ENCODE data around the gene LDAH. TPM values are rescaled to one million over a fixed set of nuclear protein-coding genes. Genes with fewer than 3 reads are reported as not detected.

LDAH gene
- total RNA-seq, 1 donor from 2014 or later: 43.6 TPM

GRCh38 chr2:20682167-20682920, 140.6 kb downstream of the LDAH start:
- DNase-seq (ENCODE audit: low spot score): peak; percentile 26

- DNase-seq (ENCODE audit: low spot score): no peak
These were observed 142.0 kb downstream of the LDAH start for GRCh38 chr2:20680744-20681375.

DNA sequence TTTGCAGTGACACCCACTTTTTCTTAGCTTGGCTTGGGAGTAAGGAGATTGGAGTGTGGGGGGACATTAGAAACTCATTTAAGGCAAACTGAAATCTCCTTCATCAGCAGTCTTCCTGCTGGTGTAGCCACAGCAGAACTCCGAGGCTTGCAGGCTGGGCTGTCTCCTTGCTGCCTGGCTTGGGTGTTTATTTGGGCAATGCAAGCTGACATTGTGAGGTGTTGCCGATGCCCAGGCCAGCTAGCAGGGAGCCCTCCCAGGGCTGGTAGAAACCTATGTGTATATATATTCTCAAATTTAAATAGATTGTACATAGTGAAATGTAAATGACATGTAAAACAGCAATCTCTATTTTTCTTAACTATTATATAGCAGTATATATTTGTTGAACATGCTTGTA, 144.1 kb downstream of the LDAH start:
- DNase-seq (ENCODE audit: low spot score): no peak

DNA sequence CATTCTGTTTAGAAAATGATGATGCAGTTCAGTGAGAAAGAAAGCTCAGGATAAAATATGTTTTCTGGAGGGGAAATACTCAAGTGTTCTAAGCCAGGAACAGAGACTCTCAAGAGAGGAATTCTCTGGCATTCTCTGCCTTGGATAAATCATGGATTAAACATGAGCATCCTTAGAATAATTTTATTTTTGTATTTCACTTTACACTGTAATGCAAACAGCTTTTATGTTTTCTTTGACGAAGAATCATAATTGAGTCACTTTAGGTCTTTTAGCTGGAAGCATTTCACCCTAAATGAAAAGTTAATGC, 144.9 kb downstream of the LDAH start:
- no peak for DNase-seq (ENCODE audit: low spot score)

DNA sequence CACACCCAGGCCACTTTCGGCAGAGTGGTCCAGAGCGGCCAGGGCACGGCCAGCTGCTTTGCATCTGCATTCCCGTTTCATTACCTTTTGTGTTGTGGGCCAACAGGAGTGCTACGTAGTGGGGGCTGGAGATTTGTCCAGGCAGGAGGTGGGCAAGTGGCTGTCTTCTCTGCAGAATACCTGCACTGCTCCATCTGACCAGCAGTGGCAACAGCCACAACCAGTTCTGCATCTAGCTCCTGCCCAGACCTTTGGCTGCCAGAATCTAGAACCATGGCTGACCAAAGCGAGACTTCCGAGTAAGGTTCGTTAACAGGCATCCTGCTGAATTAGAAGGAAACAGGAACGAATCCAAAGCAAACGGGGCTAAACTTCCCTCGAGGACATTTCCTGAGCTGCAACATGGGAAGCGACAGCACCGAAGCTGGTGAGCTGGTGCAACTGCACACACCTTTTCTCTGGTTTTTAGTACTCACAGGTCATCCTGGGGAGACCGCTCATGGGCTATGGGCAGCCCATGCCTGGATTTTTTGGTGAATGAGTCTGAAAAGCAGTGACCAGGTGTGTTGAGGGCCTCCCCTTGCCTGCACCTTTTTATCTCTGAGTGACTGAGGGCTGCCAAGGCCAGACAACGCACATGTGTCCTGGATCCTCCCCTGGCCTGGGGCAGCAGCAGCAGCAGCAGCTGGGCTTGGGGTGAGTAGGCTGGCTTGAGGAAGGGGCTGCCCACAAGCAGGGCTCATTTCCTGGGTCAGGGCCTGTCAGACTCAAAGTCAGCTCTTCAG, 145.4 kb downstream of the LDAH start:
- DNase-seq (ENCODE audit: low spot score): no peak

- no peak for DNase-seq (ENCODE audit: low spot score)
These were observed 146.3 kb downstream of the LDAH start for GRCh38 chr2:20676353-20677215.

DNA sequence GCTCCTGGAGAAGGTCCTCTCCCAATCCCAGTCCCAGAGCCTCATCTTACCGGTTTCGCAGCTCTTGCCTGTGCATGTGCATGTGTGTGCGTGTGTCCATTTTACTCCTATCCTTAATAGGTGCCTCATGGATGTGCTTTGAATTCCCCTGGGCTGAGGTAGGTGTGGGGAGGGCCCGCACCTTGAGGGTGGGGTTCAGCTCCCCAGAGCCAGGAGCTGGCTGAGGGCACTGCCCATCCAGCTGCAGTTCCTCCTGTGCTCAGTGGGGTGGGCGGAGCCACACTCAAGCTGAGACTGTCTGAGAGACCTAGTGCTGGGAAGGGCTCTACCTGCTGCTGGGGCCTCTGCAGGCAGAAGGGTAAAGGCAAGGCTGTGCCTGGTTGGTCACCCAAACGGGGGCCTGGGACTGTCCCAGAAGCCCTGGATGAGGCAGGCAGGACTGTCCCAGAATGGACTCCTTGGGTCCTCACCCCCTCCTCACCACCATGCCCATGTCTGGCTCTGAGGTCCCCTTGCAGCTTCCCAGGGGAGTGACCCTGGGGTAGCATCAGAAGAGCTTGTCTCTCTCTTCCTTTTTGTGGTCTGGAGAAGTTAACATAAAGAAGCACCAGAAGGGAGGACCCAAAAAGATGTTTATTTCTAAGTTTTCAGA, 147.1 kb downstream of the LDAH start:
- no peak for DNase-seq (ENCODE audit: low spot score)

GRCh38 chr2:20674974-20675679, 147.8 kb downstream of the LDAH start:
- peak; percentile 80 for DNase-seq (ENCODE audit: low spot score)

GRCh38 chr2:20674309-20674965, 148.5 kb downstream of the LDAH start:
- DNase-seq (ENCODE audit: low spot score): no peak

DNA sequence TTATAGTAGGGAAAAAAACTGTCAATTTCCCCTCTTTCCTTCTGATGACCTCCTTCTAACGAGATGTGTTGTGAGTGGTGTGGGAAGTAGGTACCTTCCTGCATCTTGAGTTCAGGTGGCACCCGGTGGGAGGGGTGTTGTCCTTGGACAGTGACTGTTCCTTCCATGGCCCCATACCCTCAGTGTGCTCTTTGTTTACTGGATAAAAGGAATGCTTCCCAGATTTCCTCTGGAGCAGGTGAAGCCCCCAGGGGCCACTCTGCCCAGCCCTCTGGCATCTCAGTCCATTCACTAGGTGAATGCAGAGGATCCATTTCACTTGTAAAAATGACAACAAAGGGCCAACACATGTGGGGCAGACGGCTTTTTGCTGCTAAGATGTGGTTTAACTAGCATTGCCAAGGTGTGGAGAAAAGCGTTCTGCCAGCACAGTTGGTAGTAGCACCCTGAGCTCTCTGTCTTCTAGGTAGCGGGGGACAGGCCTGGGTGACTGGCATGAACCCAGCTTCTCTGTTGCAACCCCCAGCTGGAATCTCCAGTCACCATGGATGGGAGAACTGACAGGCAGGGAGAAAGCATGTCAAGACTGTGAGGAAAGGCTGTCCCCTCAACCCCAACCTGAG, 149.1 kb downstream of the LDAH start:
- DNase-seq (ENCODE audit: low spot score): no peak

DNA sequence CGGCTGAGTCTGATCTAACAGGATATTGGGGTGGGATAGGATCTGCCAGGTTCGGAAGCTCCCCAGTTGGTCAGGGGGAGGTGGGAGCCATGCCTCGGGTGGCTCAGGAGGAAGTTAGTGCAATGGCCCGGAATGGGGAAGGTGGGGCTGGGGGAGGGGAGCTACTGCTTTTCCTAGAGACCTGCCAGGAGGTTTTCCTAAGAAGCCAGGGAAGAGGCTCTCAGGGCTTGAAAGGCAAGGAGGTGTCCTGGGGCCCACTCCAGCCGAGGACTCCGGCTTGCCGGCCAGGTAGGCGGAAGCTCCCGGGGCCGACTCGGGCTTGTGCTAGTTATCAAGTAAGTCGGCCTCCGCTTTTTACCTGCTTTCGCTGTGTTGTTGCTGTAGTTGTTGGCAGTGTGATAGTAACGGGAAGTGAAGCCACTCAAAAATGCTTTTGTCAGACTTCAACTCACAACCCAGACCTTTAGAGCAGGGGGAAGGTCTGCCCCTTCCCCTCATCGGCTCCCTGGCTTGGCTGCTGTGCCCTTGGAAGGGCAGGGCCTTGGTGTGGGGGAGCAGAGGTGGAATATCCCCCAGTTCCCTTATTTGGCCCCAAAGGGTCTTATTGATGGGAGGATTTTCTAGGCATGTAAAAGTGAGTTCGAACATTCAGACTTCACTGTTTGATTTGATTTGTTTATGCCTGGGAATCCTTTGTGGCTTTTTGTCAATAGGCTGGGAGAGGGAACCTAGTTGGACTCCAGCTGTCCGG, 150.5 kb downstream of the LDAH start:
- no peak for DNase-seq (ENCODE audit: low spot score)

GRCh38 chr2:20671736-20672080, 151.2 kb downstream of the LDAH start:
- no peak for DNase-seq (ENCODE audit: low spot score)

DNA sequence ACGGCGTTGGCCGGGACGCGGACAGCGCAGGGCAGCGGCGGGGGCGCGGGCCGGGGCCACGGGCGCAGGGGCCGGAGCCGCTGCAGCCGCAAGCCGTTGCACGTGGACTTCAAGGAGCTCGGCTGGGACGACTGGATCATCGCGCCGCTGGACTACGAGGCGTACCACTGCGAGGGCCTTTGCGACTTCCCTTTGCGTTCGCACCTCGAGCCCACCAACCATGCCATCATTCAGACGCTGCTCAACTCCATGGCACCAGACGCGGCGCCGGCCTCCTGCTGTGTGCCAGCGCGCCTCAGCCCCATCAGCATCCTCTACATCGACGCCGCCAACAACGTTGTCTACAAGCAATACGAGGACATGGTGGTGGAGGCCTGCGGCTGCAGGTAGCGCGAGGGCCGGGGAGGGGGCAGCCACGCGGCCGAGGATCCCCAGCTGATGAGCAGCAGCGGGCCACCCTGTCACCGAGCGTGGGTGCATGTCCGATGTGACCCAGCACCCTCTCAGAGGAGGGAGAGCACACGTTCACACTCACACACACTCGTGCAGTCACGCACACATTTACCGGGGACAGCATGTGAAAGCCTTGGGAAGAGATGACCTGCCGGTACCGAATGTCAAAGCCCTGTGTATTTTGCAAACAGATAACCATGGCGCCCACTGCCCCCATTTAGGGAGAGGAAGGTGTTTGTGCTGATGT, 151.7 kb downstream of the LDAH start:
- DNase-seq (ENCODE audit: low spot score): no peak

DNA sequence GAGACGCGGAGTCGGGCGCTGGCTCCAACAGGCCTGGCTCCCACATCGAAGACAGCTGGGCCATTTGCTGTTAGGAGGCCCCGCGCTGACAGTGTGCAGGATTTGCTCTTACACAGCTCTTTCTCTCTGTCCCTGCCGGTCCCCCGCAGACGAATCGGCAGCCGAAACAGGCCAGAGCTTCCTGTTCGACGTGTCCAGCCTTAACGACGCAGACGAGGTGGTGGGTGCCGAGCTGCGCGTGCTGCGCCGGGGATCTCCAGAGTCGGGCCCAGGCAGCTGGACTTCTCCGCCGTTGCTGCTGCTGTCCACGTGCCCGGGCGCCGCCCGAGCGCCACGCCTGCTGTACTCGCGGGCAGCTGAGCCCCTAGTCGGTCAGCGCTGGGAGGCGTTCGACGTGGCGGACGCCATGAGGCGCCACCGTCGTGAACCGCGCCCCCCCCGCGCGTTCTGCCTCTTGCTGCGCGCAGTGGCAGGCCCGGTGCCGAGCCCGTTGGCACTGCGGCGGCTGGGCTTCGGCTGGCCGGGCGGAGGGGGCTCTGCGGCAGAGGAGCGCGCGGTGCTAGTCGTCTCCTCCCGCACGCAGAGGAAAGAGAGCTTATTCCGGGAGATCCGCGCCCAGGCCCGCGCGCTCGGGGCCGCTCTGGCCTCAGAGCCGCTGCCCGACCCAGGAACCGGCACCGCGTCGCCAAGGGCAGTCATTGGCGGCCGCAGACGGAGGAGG, 152.4 kb downstream of the LDAH start:
- DNase-seq (ENCODE audit: low spot score): no peak

DNA sequence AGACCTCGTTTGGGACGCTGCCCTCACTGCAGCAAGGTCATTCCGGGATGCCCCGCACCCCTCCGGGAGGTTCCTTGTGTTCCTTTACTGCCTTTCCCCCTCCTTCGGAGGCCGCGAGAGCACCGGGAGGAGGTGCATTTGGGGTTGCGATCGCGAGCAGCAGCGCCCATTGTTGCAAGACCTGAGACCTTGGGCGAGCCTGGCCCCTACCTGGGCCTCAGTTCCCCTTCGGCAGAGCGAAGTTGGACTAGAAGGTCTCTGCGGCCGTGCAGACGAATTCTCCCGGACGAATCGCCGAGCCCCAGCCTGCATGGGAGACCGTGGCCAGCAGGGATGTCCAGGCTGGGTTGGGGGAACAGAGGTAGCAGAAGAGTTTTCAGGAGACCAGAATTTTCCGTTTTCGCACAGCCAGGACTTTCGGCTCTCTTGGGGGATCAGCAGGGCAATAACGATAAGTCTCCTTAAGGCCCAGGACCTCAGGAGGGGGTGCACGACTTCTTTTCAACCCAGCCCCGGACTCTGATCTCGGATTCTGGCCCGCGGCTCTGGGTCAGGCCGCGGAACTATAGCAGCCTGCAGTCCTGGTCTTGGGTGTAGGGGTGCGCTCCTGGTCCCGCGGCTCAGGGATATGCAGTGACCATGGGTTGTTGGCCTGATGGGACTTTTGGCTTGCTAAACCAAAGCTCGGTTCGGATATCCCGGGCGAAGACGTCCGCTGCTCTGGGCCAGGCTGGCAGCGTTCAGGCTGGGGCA, 153.2 kb downstream of the LDAH start:
- DNase-seq (ENCODE audit: low spot score): no peak

- no peak for DNase-seq (ENCODE audit: low spot score)
These were observed 153.9 kb downstream of the LDAH start for GRCh38 chr2:20668871-20669475.

GRCh38 chr2:20668451-20668850, 154.4 kb downstream of the LDAH start:
- DNase-seq (ENCODE audit: low spot score): no peak

Measured in umbilical cord (tissue), 2 donors.